Tibial nerve (tissue), 3 donors: ENCODE data around the gene MFRP.

Experiments
- CTCF ChIP-seq, 5 experiments: fragments of 200-600 bp in 3 of 5; fragments of 450-650 bp in 2 of 5; sonication (generic) in 3 of 5; IDR thresholded peaks; one replicate each; pipeline ENCODE4 v1.5.1; 2016 to 2019; ENCODE audit warnings: antibody characterized with exemption in 5 of 5, mild to moderate bottlenecking in 3 of 5, moderate library complexity in 2 of 5
- POLR2A ChIP-seq, 2 donors: fragments of 450-650 bp; IDR thresholded peaks; one replicate each; pipeline ENCODE4 v1.6.1; 2017; ENCODE audit warnings: antibody characterized with exemption in 2 of 2, mild to moderate bottlenecking in 2 of 2, moderate library complexity in 2 of 2

- no peak for TF ChIP-seq CTCF (IDR thresholded peaks at IDR 0.05)
- no peak for TF ChIP-seq POLR2A (IDR thresholded peaks at IDR 0.05)
Measured at GRCh38 chr11:119351232-119351631, 4.7 kb upstream of the MFRP start.
